CD14-positive monocyte (primary cell): ENCODE measurements around the gene NR2C2. TPM values are rescaled to one million over a fixed set of nuclear protein-coding genes. Genes with fewer than 3 reads are reported as not detected.

Experiments
- DNase-seq, 3 donors: peaks; one replicate each; pipeline ENCODE4 v3.0.0-alpha.2; 2011 to 2022
- H2AFZ ChIP-seq: 2 replicates; pipeline ENCODE4 v1.6.0; 2012; ENCODE audit warnings: mild to moderate bottlenecking, low read depth, low read length, inconsistent platforms; ENCODE audit not compliant: insufficient read depth, poor library complexity, severe bottlenecking
- H3K27ac ChIP-seq, 2 donors: 1 replicate in 1 of 2; 2 replicates in 1 of 2; pipeline ENCODE4 v1.5.1; 2012 to 2013; ENCODE audit warnings: low read length in 2 of 2, control low read depth in 1 of 2, inconsistent platforms in 1 of 2, low read depth in 1 of 2, mild to moderate bottlenecking in 1 of 2
- H3K27me3 ChIP-seq, 2 donors: one replicate each; pipeline versions ENCODE4 v1.6.0 to v1.6.1; 2011 to 2013; ENCODE audit warnings: low read length in 2 of 2; ENCODE audit not compliant: control insufficient read depth in 2 of 2, insufficient read depth in 2 of 2
- H3K36me3 ChIP-seq, 2 donors: replicated peaks in 1 of 2; 1 replicate in 1 of 2; 2 replicates in 1 of 2; pipeline versions ENCODE4 v1.5.1 to v1.6.1; 2012 to 2013; ENCODE audit warnings: low read length in 2 of 2, control low read depth in 1 of 2, inconsistent platforms in 1 of 2, mild to moderate bottlenecking in 1 of 2; ENCODE audit not compliant: insufficient read depth in 2 of 2, control insufficient read depth in 1 of 2
- H3K4me1 ChIP-seq, 2 donors: 1 replicate in 1 of 2; 2 replicates in 1 of 2; pipeline versions ENCODE4 v1.5.1 to v1.6.1; 2012 to 2013; ENCODE audit warnings: low read length in 2 of 2, control low read depth in 1 of 2, inconsistent platforms in 1 of 2, mild to moderate bottlenecking in 1 of 2, moderate library complexity in 1 of 2; ENCODE audit not compliant: insufficient read depth in 2 of 2, control insufficient read depth in 1 of 2
- H3K4me2 ChIP-seq: replicated peaks from 2 replicates; pipeline ENCODE3; 2012; ENCODE audit warnings: low read length, moderate library complexity, mild to moderate bottlenecking; ENCODE audit not compliant: poor library complexity, severe bottlenecking; ENCODE audit errors: extremely low read depth
- H3K4me3 ChIP-seq, 3 experiments: fragments of 200-600 bp in 1 of 3; sonication (generic) in 1 of 3; replicated peaks in 1 of 3; 1 replicate in 2 of 3; 2 replicates in 1 of 3; pipeline ENCODE4 v1.5.1; 2011 to 2013; ENCODE audit warnings: low read length in 3 of 3, mild to moderate bottlenecking in 3 of 3, control low read depth in 2 of 3, low read depth in 2 of 3, inconsistent platforms in 1 of 3, moderate library complexity in 1 of 3
- H3K79me2 ChIP-seq: 2 replicates; pipeline ENCODE4 v1.6.0; 2012; ENCODE audit warnings: mild to moderate bottlenecking, control low read depth, inconsistent platforms, low read length, moderate library complexity; ENCODE audit not compliant: insufficient read depth
- H3K9ac ChIP-seq: 2 replicates; pipeline ENCODE4 v1.6.0; 2017; ENCODE audit warnings: low read length, mild to moderate bottlenecking; ENCODE audit not compliant: insufficient read depth, poor library complexity, severe bottlenecking
- H3K9me3 ChIP-seq, 2 donors: replicated peaks in 1 of 2; 1 replicate in 1 of 2; 2 replicates in 1 of 2; pipeline versions ENCODE4 v1.5.1 to v1.6.1; 2012 to 2013; ENCODE audit warnings: low read length in 2 of 2, control low read depth in 1 of 2; ENCODE audit not compliant: control insufficient read depth in 1 of 2, insufficient read depth in 1 of 2
- H4K20me1 ChIP-seq: 2 replicates; pipeline ENCODE4 v1.6.0; 2012; ENCODE audit warnings: mild to moderate bottlenecking, low read length, control low read depth, moderate library complexity; ENCODE audit not compliant: insufficient read depth
- H3K27ac Mint-ChIP-seq, 7 donors: one replicate each; pipeline ENCODE4 v1.8.0; 2020; ENCODE audit warnings: mild to moderate bottlenecking in 7 of 7, mixed read lengths in 7 of 7, moderate library complexity in 6 of 7, inconsistent platforms in 2 of 7
- H3K27me3 Mint-ChIP-seq, 3 donors: one replicate each; pipeline ENCODE4 v1.8.0; 2021 to 2022; ENCODE audit warnings: low read depth in 3 of 3, mild to moderate bottlenecking in 3 of 3, mixed read lengths in 3 of 3, moderate library complexity in 3 of 3, inconsistent platforms in 1 of 3
- H3K36me3 Mint-ChIP-seq, 2 donors: one replicate each; pipeline ENCODE4 v1.8.0; 2020; ENCODE audit warnings: mixed read lengths in 2 of 2, inconsistent platforms in 1 of 2, mild to moderate bottlenecking in 1 of 2
- H3K4me1 Mint-ChIP-seq: one replicate; pipeline ENCODE4 v1.8.0; 2020; ENCODE audit warnings: mild to moderate bottlenecking, mixed read lengths
- H3K4me3 Mint-ChIP-seq, 2 donors: one replicate each; pipeline ENCODE4 v1.8.0; 2020; ENCODE audit warnings: mild to moderate bottlenecking in 2 of 2, mixed read lengths in 2 of 2, moderate library complexity in 1 of 2
- H3K9me3 Mint-ChIP-seq, 7 donors: one replicate each; pipeline ENCODE4 v1.8.0; 2020 to 2022; ENCODE audit warnings: mixed read lengths in 7 of 7, mild to moderate bottlenecking in 6 of 7, moderate library complexity in 6 of 7, inconsistent platforms in 2 of 7
- CTCF ChIP-seq: fragments of 200-600 bp; IDR thresholded peaks from one replicate; pipeline ENCODE4 v1.8.0; 2022; ENCODE audit warnings: antibody characterized with exemption, mild to moderate bottlenecking
- WGBS: methylation state at CpG from one replicate; pipeline ENCODE4 v1.1.5; 2013; ENCODE audit warnings: missing lambda C conversion rate; ENCODE audit not compliant: insufficient coverage; 5-methylcytosine and 5-hydroxymethylcytosine counted together
- intact Hi-C, 2 donors: fragments of 100-400 bp; cut with micrococcal nuclease; formaldehyde crosslinking; loops; one replicate each; pipeline versions ENCODE4 v1.15.0 to v1.15.1; 2023
- polyA plus RNA-seq, 3 donors: library from polyadenylated mRNA; depleted of rRNA in 1 of 3; unstranded in 2 of 3; stranded (reverse) in 1 of 3; fragments of 300-500 nt in 2 of 3; fragments of >200 nt in 1 of 3; fragmentation: Illumina TruSeq in 2 of 3; gene quantifications; 1 replicate in 2 of 3; 2 replicates in 1 of 3; pipeline ENCODE4 v1.2.3, GENCODE V29; 2012 to 2021

The NR2C2 gene
- polyA plus RNA-seq, 3 donors = 3.4 to 24.9 (median 3.8) TPM

- Histone ChIP-seq H3K9me3 (no peaks in the 10 kb centered on the region), H4K20me1 (peaks cover 92% of the 10 kb centered on the region), H3K27me3 (no peaks in the 10 kb centered on the region), H3K79me2 (peaks cover 98% of the 10 kb centered on the region), H3K27ac (peak overlapping the region in 1 of 2 donors; percentile 5), H3K4me3 (no peak overlapping the region), H3K4me2 (no peak overlapping the region), H2AFZ (no peak overlapping the region), H3K36me3 (peaks cover 10 to 37% of the 10 kb centered on the region in 2 donors), H3K9ac (no peak overlapping the region), H3K4me1 (no peaks in the 10 kb centered on the region)
- peak overlapping the region in 2 of 7 donors; percentile 26 to 66 for H3K27ac Mint-ChIP-seq
- whole genome bisulfite sequencing = no CpG with 5 or more reads among the region's 1 CpG
- peaks cover 21% of the 10 kb centered on the region for H3K4me1 Mint-ChIP-seq
- H3K9me3 Mint-ChIP-seq = peaks cover 0 to 2% (median 0%) of the 10 kb centered on the region in 7 donors
- H3K27me3 Mint-ChIP-seq = no peaks in the 10 kb centered on the region
- intact Hi-C loops = loop anchor here in 1 of 2 donors (10.0 kb wide), 1 partner anchor 107 kb away; the partner anchor contains the start of gene MRPS25
- peaks cover 19 to 25% of the 10 kb centered on the region in 2 donors for H3K36me3 Mint-ChIP-seq
- no peak for DNase-seq
- H3K4me3 Mint-ChIP-seq = no peak overlapping the region
- no peak for TF ChIP-seq CTCF
Measured at GRCh38 chr3:14957925-14958324, 10.5 kb downstream of the NR2C2 start.

- peaks cover 20 to 31% of the 10 kb centered on the region in 2 donors for H3K36me3 Mint-ChIP-seq
- TF ChIP-seq CTCF = no peak
- Histone ChIP-seq H3K36me3 (peaks cover 13 to 45% of the 10 kb centered on the region in 2 donors), H3K4me2 (no peak overlapping the region), H4K20me1 (peaks cover 88% of the 10 kb centered on the region), H3K9ac (no peak overlapping the region), H3K9me3 (no peaks in the 10 kb centered on the region), H3K79me2 (peaks cover 99% of the 10 kb centered on the region), H3K4me1 (no peaks in the 10 kb centered on the region), H3K27me3 (no peaks in the 10 kb centered on the region), H3K27ac (peak overlapping the region in 1 of 2 donors; percentile 63), H2AFZ (no peak overlapping the region), H3K4me3 (no peak overlapping the region)
- peak overlapping the region; percentile 9 to 29 for H3K4me3 Mint-ChIP-seq
- no peak for DNase-seq
- no peaks in the 10 kb centered on the region for H3K27me3 Mint-ChIP-seq
- 57% methylated on average over 1 of the region's 2 CpGs for WGBS
- H3K9me3 Mint-ChIP-seq = peaks cover 0 to 2% (median 0%) of the 10 kb centered on the region in 7 donors
- intact Hi-C loops = loop anchor here in 1 of 2 donors (10.0 kb wide), 1 partner anchor 105 kb away; the partner anchor contains the start of gene MRPS25
- H3K4me1 Mint-ChIP-seq = peaks cover 21% of the 10 kb centered on the region
- peak overlapping the region in 6 of 7 donors; percentile 2 to 85 (median 37) for H3K27ac Mint-ChIP-seq
Measured at GRCh38 chr3:14959359-14959943, 12.1 kb downstream of the NR2C2 start.
